Myometrial cell (primary cell): ENCODE results near the gene SMG9. TPM values are rescaled to one million over a fixed set of nuclear protein-coding genes. Genes with fewer than 3 reads are reported as not detected.

Experiments
- total RNA-seq: library from RNA; depleted of rRNA; stranded (reverse); fragments of >200 nt; gene quantifications from 2 replicates; pipeline ENCODE4 v1.2.3, GENCODE V29; 2015

Gene SMG9, protein sequence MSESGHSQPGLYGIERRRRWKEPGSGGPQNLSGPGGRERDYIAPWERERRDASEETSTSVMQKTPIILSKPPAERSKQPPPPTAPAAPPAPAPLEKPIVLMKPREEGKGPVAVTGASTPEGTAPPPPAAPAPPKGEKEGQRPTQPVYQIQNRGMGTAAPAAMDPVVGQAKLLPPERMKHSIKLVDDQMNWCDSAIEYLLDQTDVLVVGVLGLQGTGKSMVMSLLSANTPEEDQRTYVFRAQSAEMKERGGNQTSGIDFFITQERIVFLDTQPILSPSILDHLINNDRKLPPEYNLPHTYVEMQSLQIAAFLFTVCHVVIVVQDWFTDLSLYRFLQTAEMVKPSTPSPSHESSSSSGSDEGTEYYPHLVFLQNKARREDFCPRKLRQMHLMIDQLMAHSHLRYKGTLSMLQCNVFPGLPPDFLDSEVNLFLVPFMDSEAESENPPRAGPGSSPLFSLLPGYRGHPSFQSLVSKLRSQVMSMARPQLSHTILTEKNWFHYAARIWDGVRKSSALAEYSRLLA
- total RNA-seq = 10.6 and 12.4 TPM in 2 replicates

GRCh38 chr19:43754503-43755255 is at the start of gene SMG9:
TSS of gene SMG9 (minus strand) at chr19:43754962. CDS start at chr19:43750741, 4,221 bp downstream.

GRCh38 chr19:43802216-43802951 is 47.6 kb upstream of the SMG9 start, which contains the start of gene LYPD5:
TSS of gene LYPD5 (minus strand) at chr19:43802447. CDS start at chr19:43802380, 67 bp downstream.

GRCh38 chr19:43780706-43781525 is 26.2 kb upstream of the SMG9 start, which contains the start of gene KCNN4:
TSS of gene KCNN4 (minus strand) at chr19:43780973. CDS start at chr19:43780861, 112 bp downstream.

GRCh38 chr19:43715776-43716175 is 39.0 kb downstream of the SMG9 start, which contains the start of gene IRGC:
TSS of gene IRGC (plus strand) at chr19:43716076. CDS start at chr19:43718559, 2,483 bp downstream.

Other genes with a start within 250 kb of the SMG9 start
- 74.8 and 85.9 TPM in 2 replicates for gene ETHE1, start 227.8 kb downstream of the SMG9 start, total RNA-seq
- not detected in 2 replicates for gene ZNF575, start 221.8 kb downstream of the SMG9 start, total RNA-seq
- gene XRCC1, start 179.4 kb downstream of the SMG9 start, total RNA-seq = 42.4 and 50.7 TPM in 2 replicates
- gene PINLYP, start 179.2 kb downstream of the SMG9 start, total RNA-seq = 11.3 and 19.6 TPM in 2 replicates
- 5.2 and 7.4 TPM in 2 replicates for gene IRGQ, start 158.8 kb downstream of the SMG9 start, total RNA-seq
- gene ZNF576, start 158.4 kb downstream of the SMG9 start, total RNA-seq = 9.6 and 14.1 TPM in 2 replicates
- not detected in 2 replicates for gene SRRM5, start 142.9 kb downstream of the SMG9 start, total RNA-seq
- 27.7 and 40.1 TPM in 2 replicates for gene ZNF428, start 135.3 kb downstream of the SMG9 start, total RNA-seq
- gene CADM4, start 115.1 kb downstream of the SMG9 start, total RNA-seq = 2.6 and 3.5 TPM in 2 replicates
- 125 and 126 TPM in 2 replicates for gene PLAUR, start 84.8 kb downstream of the SMG9 start, total RNA-seq
- gene IRGC, start 38.9 kb downstream of the SMG9 start, total RNA-seq = not detected in 2 replicates
- gene KCNN4, start 26.0 kb upstream of the SMG9 start, total RNA-seq = 0.89 and 1.7 TPM in 2 replicates
- not detected in 2 replicates for gene LYPD5, start 47.5 kb upstream of the SMG9 start, total RNA-seq
- 0.86 and 10.6 TPM in 2 replicates for gene ZNF283, start 72.4 kb upstream of the SMG9 start, total RNA-seq
- 1.2 and 2.0 TPM in 2 replicates for gene ZNF404, start 129.0 kb upstream of the SMG9 start, total RNA-seq
- gene ZNF45, start 180.3 kb upstream of the SMG9 start, total RNA-seq = 5.8 and 6.4 TPM in 2 replicates
- gene ZNF221, start 196.3 kb upstream of the SMG9 start, total RNA-seq = 1.2 and 2.3 TPM in 2 replicates
- 2.0 and 8.0 TPM in 2 replicates for gene ZNF155, start 229.2 kb upstream of the SMG9 start, total RNA-seq
- 0.58 and 1.9 TPM in 2 replicates for gene ZNF230, start 248.0 kb upstream of the SMG9 start, total RNA-seq